ENCODE measurements around the gene ZNF208.
"Not testable (repeated sequence)": the region's sequence is repeated elsewhere in the genome, so short reads cannot be mapped to it uniquely, and the experiment has no call there.

The ZNF208 gene

GRCh38 chr19:21884786-21885185, 126.0 kb downstream of the ZNF208 start:
- DNase-seq (ENCODE audit: low spot score), result not testable (repeated sequence)

GRCh38 chr19:21883516-21883915, 127.2 kb downstream of the ZNF208 start:
- no peak for DNase-seq (ENCODE audit: low spot score)
